ENCODE measurements around the gene C3orf52. TPM values are rescaled to one million over a fixed set of nuclear protein-coding genes. Genes with fewer than 3 reads are reported as not detected.

C3orf52 gene
- total and polyA plus RNA-seq, 10 of the 15 experiments (the other 5 are each of a cell fraction or from before 2014, with no cell fraction given), result 0.15 to 1.9 (median 0.73) TPM

- TF ChIP-seq ZNF592 (IDR thresholded peaks at IDR 0.05), result no peak
- no peak for TF ChIP-seq NR2C1 (IDR thresholded peaks at IDR 0.05)
- TF ChIP-seq ZNF207 (IDR thresholded peaks at IDR 0.05; ENCODE audit: borderline replicate concordance), result no peak
- no peak for TF ChIP-seq ZZZ3 (IDR thresholded peaks at IDR 0.05; ENCODE audit: control insufficient read depth, insufficient read length, low read depth)
- TF ChIP-seq ESRRA (IDR thresholded peaks at IDR 0.05; ENCODE audit: low read length), result no peak
- TF ChIP-seq WRNIP1 (IDR thresholded peaks at IDR 0.05; ENCODE audit: borderline replicate concordance, low read depth, low read length), result no peak
- TF ChIP-seq SREBF1 (IDR thresholded peaks at IDR 0.05; ENCODE audit: low read length), result no peak
- no peak for TF ChIP-seq HSF1 (IDR thresholded peaks at IDR 0.05; ENCODE audit: low read depth, low read length)
- TF ChIP-seq MTA3 (IDR thresholded peaks at IDR 0.05; ENCODE audit: borderline replicate concordance, low read length), result peak; percentile 77; the same call in 1 of the 2 replicates
- TF ChIP-seq SMAD1 (IDR thresholded peaks at IDR 0.05; ENCODE audit: low read depth, partially characterized antibody), result no peak
- TF ChIP-seq TCF12 (IDR thresholded peaks at IDR 0.05; ENCODE audit: low read depth, low read length), result no peak
- TF ChIP-seq ETV6 (conservative IDR thresholded peaks at IDR 0.05 in 1 of 2, IDR thresholded peaks at IDR 0.05 in 1 of 2; ENCODE audit: borderline replicate concordance in 1 of 2, low read depth in 1 of 2), result no peak
- TF ChIP-seq RB1 (IDR thresholded peaks at IDR 0.05; ENCODE audit: borderline replicate concordance), result no peak
- TF ChIP-seq PBX3 (IDR thresholded peaks at IDR 0.05; ENCODE audit: insufficient replicate concordance, low read depth, low read length), result no peak
- TF ChIP-seq EP300 (IDR thresholded peaks at IDR 0.05; ENCODE audit: borderline replicate concordance in 1 of 2, control insufficient read depth in 1 of 2, low read depth in 2 of 2, low read length in 2 of 2), result peak; percentile 19 to 30; a peak in 2 of 4 replicates
- TF ChIP-seq NFIC (IDR thresholded peaks at IDR 0.05; ENCODE audit: low read depth, low read length), result peak; percentile 90
- TF ChIP-seq IKZF2 (IDR thresholded peaks at IDR 0.05), result peak in 1 of 2 experiments; percentile 42; a peak in 2 of 4 replicates
- no peak for TF ChIP-seq TBL1XR1 (IDR thresholded peaks at IDR 0.05; ENCODE audit: low read depth, low read length)
- peak; percentile 51; the same call in 1 of the 2 replicates for TF ChIP-seq CREB1 (IDR thresholded peaks at IDR 0.05; ENCODE audit: low read depth)
- TF ChIP-seq YBX1 (IDR thresholded peaks at IDR 0.05), result no peak
- TF ChIP-seq MYB (IDR thresholded peaks at IDR 0.05; ENCODE audit: borderline replicate concordance, low read depth, low read length), result no peak
Measured at GRCh38 chr3:112119962-112120836, 34.0 kb downstream of the C3orf52 start (continued).
